NCI-H1694 (cell line): ENCODE data around the gene SMIM10L1.

ENCODE experiments used
- DNase-seq: peaks from one replicate; lab custom pipeline; 2025; lab: John Stamatoyannopoulos, UW

The SMIM10L1 gene

GRCh38 chr12:11171145-11171968 is at the start of gene SMIM10L1:
Gene SMIM10L1, plus strand, starts transcription at chr12:11171194. Its CDS starts 163 bp downstream, at chr12:11171357.
- peak; percentile 96 for DNase-seq

DNA sequence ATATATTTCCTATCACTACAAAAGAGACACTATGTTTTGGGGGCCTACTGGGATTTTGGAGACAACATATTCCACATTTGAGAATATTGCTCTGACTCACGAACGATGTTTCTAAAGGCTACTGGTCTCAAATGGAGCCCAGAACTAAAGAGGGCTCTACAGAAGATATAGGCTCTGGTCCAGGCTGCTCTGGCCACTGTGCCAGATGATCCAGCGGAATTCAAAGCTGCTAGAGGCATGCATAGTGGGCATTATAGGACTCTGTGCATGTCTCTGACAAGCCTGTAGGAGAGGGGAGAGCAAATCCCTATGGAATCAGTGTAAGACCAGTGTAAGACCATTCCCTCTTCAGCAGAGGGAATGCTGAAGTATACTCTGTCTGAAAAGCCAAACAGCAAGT is 40.6 kb upstream of the SMIM10L1 start:
- DNase-seq: no peak

- DNase-seq: no peak
These were observed 40.0 kb upstream of the SMIM10L1 start for GRCh38 chr12:11130999-11131398.

DNA sequence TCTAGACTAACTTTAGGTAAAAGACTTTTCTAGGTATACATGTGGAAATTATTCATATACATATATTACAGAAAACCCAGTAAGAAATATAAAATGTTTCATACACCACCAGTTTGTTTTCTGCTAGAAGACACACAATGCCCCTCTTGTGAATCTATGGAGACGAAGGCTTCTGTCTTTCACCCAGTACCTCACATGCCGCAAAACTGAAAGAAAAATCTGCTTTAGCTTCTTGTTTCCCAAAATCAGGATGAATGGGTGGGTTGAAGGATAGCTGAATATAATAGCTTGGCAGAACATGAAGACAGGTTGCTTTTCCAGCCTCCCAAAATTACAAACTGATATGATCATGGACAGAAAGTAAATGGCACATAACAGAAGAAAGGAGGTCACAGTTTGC is 37.8 kb upstream of the SMIM10L1 start:
- no peak for DNase-seq

- DNase-seq: no peak
These were observed 37.2 kb upstream of the SMIM10L1 start for GRCh38 chr12:11133816-11134215.

- peak; percentile 8 for DNase-seq
These were observed 36.7 kb upstream of the SMIM10L1 start, which contains the start of gene TAS2R30 for GRCh38 chr12:11134305-11134704. Gene TAS2R30, minus strand, starts transcription at chr12:11134644. Its CDS starts 400 bp downstream, at chr12:11134244.

GRCh38 chr12:11136075-11136474 is 34.9 kb upstream of the SMIM10L1 start:
- no peak for DNase-seq

DNA sequence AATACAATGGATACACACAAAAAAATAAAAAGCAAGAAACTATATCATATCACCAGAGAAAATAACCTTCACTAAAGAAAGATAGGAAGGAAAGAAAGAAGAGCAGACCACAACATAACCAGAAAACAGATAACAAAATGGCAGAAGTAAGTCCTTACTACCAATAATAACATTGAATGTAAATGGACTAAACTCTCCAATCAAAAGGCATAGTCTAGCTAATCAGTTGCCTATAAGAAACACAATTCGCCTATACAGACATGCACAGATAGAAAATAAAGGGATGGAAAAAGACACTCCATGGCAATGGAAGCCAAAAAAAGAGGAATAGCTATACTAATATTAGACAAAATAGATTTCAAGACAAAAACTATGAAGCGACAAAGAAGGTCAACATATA is 27.6 kb upstream of the SMIM10L1 start:
- no peak for DNase-seq

- no peak for DNase-seq
These were observed 26.7 kb upstream of the SMIM10L1 start for GRCh38 chr12:11144297-11144696.

GRCh38 chr12:11147420-11147819 is 23.6 kb upstream of the SMIM10L1 start:
- DNase-seq: no peak

GRCh38 chr12:11150832-11151231 is 20.2 kb upstream of the SMIM10L1 start:
- DNase-seq: no peak

DNA sequence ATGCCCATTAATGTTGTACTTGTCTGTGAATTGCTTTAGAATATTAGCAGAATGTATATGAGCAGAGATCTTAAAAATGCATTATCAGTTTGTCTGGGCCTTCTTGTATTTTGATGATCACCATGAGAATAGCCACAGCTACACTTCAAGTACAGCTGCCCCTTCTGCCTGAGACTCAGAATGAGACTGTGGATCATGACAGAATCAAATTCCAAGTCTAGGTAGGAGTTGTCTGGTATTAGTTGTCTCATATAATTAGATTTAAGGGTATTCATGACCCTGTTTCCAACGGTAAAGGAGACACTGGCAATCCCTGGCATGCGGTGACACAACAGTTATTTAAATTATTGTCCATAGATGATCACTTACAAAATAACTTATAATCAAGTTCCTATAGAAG is 18.3 kb upstream of the SMIM10L1 start:
- no peak for DNase-seq

GRCh38 chr12:11154400-11154925 is 16.5 kb upstream of the SMIM10L1 start:
- no peak for DNase-seq

GRCh38 chr12:11158885-11159444 is 12.0 kb upstream of the SMIM10L1 start:
- DNase-seq: no peak

GRCh38 chr12:11162502-11162901 is 8.5 kb upstream of the SMIM10L1 start:
- DNase-seq: no peak

- DNase-seq: no peak
These were observed 6.6 kb upstream of the SMIM10L1 start for GRCh38 chr12:11164384-11164783.

GRCh38 chr12:11166300-11166699 is 4.7 kb upstream of the SMIM10L1 start:
- DNase-seq: no peak

GRCh38 chr12:11170810-11171144 is 217 bp upstream of the SMIM10L1 start:
- DNase-seq: no peak

- DNase-seq: no peak
These were observed 1.1 kb downstream of the SMIM10L1 start for GRCh38 chr12:11171969-11172675.

GRCh38 chr12:11174022-11174421 is 3.0 kb downstream of the SMIM10L1 start:
- no peak for DNase-seq

DNA sequence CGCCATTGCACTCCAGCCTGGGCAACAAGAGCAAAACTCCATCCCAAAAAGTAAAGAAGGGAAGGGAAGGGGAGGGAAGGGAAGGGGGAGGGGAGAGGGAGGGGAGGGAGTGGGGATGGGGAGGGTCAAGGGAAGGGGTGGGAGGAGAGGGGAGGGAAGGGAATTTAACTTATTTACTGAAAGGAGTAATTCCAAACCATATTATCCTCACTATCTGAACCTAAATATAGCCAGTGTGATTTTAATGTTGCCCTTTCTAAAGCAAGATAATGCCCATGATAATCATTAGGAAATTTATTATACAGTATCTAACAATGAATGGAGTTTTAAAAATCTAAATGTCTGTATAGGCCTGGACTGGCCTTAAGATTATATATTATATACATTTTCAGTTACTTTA is 7.3 kb downstream of the SMIM10L1 start:
- DNase-seq: no peak

- DNase-seq: no peak
These were observed 11.5 kb downstream of the SMIM10L1 start for GRCh38 chr12:11182529-11182928.

GRCh38 chr12:11183011-11183410 is 12.0 kb downstream of the SMIM10L1 start:
- no peak for DNase-seq
